ENCODE results near the gene PDGFRA.
"Not testable (repeated sequence)": the region's sequence is repeated elsewhere in the genome, so short reads cannot be mapped to it uniquely, and the experiment has no call there.

The PDGFRA gene

DNA sequence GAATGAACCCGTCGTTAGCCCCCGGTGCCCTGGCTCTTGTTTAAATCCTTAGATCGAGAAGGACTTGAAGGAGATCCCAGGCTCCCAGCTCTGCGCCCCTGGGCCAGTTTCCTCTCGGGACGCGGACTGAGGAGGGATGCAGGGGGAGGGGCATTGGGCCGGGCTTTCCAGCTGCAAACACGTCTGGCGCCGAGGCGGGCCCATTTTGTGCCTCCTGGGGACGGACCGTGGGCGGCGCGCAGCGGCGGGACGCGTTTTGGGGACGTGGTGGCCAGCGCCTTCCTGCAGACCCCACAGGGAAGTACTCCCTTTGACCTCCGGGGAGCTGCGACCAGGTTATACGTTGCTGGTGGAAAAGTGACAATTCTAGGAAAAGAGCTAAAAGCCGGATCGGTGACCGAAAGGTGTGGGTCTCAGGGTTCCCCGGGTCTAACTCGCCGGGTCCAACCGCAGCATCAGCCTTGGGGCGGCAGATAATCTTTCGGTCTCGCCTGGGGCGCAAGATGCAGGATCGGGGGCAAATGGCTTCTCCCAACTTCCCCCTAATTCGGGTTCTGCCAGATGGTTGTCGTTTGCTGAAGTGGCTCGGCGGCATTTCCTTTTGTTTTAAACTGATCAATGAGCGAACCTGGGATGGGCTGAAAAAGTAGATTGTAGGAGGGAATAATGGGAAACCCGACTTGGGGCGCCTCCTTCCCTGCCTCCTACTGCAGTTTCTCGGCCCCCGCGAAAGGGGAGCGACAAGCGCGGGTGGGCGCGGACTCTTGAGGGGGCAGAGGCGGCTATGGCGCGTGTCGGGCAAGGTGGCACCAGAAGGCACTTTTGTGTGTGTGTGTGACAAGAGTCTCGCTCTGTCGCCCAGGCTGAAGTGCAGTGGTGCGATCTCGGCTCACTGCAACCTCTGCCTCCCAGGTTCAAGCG is 2.9 kb downstream of the PDGFRA start:
- DNase-seq (ENCODE audit: low read depth) = no peak
- no peak overlapping the region for H3K4me3 ChIP-seq (ENCODE audit: low read depth, low read length)
- TF ChIP-seq, protein P1, sequence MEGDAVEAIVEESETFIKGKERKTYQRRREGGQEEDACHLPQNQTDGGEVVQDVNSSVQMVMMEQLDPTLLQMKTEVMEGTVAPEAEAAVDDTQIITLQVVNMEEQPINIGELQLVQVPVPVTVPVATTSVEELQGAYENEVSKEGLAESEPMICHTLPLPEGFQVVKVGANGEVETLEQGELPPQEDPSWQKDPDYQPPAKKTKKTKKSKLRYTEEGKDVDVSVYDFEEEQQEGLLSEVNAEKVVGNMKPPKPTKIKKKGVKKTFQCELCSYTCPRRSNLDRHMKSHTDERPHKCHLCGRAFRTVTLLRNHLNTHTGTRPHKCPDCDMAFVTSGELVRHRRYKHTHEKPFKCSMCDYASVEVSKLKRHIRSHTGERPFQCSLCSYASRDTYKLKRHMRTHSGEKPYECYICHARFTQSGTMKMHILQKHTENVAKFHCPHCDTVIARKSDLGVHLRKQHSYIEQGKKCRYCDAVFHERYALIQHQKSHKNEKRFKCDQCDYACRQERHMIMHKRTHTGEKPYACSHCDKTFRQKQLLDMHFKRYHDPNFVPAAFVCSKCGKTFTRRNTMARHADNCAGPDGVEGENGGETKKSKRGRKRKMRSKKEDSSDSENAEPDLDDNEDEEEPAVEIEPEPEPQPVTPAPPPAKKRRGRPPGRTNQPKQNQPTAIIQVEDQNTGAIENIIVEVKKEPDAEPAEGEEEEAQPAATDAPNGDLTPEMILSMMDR (IDR thresholded peaks at IDR 0.05; ENCODE audit: low read depth, low read length, missing control alignments) = no peak

DNA sequence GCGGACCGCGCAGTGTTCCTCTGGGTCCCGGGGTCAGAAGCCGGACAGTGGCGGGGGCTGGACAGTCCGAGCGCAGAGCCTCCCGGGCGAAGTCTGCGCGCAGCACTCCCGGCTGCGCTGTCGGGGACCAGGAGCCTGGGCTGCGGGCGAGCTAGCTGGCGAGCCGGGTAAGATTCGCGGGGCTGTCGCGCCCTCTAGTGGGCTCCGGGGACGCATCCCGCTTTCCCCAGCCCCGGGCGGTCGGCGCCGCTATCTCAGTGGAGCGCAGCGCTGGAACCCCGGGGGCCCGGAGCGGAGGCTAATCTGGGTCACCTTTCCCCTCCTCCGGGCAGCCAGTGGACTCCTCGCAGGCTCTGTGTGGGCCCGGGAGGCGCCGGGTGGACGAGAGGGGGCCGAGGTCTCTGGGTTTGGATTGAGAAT is 4.2 kb downstream of the PDGFRA start:
- peak; percentile 24 for DNase-seq (ENCODE audit: low read depth)
- TF ChIP-seq, protein P1 (IDR thresholded peaks at IDR 0.05; ENCODE audit: low read depth, low read length, missing control alignments) = peak; percentile 77
- peak overlapping the region; percentile 43 for H3K4me3 ChIP-seq (ENCODE audit: low read depth, low read length)

DNA sequence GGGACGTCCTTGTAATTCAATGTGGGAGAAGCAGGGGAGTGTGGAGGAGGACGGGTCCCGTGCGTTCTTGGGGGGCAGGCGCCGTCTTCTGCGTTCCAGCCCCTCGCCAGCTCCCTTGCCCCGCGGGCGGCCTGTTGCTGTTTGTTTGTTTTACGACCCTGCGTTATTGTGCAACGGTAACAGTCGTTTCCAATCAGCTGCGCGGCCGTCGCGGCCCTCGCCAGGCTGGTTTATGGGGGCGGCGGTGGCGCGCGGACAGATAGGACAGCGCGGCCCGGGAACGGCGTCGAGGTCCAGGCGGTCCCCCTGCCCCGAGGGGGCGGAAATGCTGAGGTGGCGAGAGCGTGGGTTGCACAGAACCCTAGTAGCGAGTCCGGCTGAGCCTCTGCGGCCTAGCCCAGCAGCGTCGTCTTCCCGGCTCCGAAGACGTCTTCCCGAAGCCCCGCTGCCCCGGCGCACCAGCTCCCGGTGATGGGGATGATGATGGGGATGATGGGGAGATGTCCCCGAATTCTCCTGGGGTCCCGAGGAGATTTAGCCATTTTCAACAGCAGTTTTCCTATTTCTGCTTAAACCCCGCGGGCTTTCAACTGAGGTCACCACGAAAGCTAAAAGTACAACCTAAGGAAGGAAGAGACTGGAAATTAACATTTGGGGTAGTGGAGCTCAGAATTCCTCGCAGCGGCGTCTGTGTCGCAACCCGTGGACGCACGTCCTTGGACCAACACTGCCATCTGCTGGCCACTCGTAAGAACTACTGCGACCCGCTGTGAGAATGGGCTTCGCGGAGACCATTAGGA is 4.8 kb downstream of the PDGFRA start:
- peak; percentile 36 for DNase-seq (ENCODE audit: low read depth)
- H3K4me3 ChIP-seq (ENCODE audit: low read depth, low read length) = peak overlapping the region; percentile 43
- TF ChIP-seq, protein P1 (IDR thresholded peaks at IDR 0.05; ENCODE audit: low read depth, low read length, missing control alignments) = peak; percentile 83

DNA sequence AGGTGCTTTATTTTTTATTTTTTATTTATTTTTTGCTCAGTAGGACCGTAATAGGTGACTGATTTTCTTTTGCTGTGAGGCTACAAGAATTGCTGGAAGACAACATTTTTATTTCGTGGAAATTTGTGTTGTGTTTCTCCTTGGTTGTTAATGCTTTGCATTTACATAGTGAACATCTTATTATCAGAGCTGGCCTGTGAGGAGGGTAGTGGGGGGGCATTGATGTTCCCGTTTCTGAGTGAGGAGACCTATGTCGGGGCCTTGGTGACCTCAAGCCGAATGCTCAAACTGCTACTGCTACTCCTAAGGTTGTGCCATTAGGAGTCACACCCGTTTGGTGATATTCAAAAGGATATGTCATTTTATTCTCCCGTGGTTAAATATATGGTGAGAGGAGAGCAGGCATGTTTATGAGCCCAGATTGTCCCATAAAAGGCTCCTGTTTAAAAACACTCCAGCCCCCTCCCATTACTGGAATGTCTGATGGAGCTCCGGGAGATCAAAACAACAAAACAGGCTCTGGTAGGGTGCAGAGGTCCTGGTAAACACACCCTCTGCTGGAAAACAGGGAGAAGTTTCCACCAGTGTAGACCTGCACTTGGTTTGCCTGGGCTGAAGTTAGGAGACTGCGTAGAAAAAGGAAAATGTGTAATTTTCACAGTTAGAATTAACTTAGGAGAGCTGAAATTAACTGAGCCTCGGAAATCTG is 5.6 kb downstream of the PDGFRA start:
- no peak for DNase-seq (ENCODE audit: low read depth)
- H3K4me3 ChIP-seq (ENCODE audit: low read depth, low read length) = no peak overlapping the region
- TF ChIP-seq, protein P1 (IDR thresholded peaks at IDR 0.05; ENCODE audit: low read depth, low read length, missing control alignments) = no peak

DNA sequence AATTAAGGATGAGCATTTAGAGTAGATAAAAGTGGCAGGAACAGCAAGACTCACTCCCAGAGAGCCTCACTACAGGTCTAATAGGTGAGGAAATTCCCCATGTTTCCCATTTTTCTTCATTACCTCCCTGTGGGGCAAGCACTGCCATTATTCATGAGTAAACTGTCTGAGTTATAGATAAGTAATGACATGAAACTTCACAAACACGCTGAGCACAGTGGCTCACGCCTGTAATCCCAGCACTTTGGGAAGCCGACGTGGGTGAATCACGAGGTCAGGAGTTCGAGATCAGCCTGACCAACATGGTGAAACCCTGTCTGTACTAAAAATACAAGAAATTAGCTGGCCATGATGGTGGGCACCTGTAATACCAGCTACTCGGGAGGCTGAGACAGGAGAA is 7.2 kb downstream of the PDGFRA start:
- H3K4me3 ChIP-seq (ENCODE audit: low read depth, low read length); DNase-seq (ENCODE audit: low read depth): not testable (repeated sequence)

DNA sequence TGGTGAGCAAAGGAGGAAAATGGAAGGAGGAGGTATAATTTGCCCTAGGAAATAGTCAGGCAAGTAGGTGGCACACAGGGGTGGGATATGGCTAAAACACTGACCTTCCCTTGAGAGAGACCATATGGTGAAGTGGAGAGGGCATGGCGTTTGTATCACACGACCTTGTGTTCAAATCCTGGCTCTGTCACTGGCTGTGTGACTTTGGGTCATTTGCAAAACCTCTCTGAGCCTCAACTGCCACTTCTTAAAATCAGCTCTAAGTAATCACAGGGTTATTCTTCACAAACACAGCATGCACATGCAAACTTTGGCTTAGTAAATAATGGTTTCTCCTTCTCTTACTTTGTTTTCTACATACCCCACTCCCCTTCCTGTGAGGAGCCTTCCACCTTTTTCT is 8.7 kb downstream of the PDGFRA start:
- no peak overlapping the region for H3K4me3 ChIP-seq (ENCODE audit: low read depth, low read length)
- TF ChIP-seq, protein P1 (IDR thresholded peaks at IDR 0.05; ENCODE audit: low read depth, low read length, missing control alignments) = no peak
- no peak for DNase-seq (ENCODE audit: low read depth)

DNA sequence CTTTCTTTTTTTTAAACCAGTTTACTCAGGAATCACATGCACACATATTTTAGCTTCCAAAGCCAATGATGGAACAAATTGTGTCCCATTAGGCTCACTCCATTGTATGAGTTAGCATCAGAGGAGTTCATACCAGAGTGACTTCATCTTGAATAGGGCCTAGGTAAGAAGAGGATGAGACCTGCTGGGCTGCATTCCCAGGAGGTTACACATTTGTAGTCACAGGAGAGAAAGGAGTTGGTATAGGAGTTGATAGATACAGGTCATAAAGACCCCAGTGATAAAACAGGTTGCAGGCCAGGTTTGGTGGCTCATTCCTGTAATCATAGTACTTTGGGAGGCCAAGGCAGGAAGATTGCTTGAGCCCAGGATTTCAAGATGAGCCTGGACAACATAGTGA is 9.3 kb downstream of the PDGFRA start:
- H3K4me3 ChIP-seq (ENCODE audit: low read depth, low read length) = no peak overlapping the region
- TF ChIP-seq, protein P1 (IDR thresholded peaks at IDR 0.05; ENCODE audit: low read depth, low read length, missing control alignments) = no peak
- no peak for DNase-seq (ENCODE audit: low read depth)

DNA sequence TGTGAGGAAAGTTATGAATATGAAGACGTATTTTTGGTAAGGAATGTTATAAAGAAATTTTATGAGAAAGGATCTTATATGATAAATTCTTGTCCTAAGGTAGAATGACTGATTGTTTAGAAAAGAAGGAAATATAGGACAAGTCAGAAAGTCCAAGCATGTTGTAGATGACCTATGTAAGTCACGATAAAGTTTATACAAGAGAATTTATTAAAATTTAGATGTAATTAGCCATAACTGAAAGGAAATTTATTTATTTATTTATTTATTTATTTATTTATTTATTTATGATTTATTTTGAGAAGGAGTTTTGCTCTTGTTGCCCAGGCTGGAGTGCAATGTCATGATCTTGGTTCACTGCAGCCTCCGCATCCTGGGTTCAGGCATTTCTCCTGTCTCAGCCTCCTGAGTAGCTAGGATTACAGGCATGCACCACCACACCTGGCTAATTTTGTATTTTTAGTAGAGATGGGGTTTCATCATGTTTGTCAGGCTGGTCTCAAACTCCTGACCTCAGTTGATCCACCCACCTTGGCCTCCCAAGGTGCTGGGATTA is 12.3 kb downstream of the PDGFRA start:
- not testable (repeated sequence) for DNase-seq (ENCODE audit: low read depth); H3K4me3 ChIP-seq (ENCODE audit: low read depth, low read length)

DNA sequence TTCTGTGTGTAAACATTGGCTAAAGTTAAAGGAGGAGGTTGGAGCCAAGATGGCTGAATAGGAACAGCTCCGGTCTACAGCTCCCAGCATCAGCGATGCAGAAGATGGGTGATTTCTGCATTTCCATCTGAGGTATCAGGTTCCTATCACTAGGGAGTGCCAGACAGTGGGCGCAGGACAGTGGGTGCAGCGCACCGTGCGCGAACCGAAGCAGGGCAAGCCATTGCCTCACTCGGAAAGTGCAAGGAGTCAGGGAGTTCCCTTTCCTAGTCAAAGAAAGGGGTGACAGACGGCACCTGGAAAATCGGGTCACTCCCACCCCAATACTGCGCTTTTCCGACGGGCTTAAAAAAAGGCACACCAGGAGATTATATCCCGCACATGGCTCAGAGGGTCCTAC is 14.4 kb downstream of the PDGFRA start:
- H3K4me3 ChIP-seq (ENCODE audit: low read depth, low read length); DNase-seq (ENCODE audit: low read depth): not testable (repeated sequence)

DNA sequence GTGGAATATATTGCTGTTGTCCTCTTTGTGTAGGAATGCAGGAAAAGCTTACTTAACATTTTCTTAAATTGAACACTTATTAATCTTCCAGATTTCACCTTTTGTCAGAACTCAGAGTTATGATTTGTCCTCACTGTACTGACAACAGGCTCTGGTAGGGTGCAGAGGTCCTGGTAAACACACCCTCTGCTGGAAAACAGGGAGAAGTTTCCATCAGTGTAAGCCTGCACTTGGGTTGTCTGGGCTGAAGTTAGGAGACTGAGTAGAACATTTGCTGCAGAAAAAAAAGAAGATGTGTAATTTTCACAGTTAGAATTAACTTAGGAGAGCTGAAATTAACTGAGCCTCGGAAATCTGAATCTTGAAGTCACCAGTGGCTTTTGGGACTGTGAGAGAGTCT is 23.2 kb downstream of the PDGFRA start:
- H3K4me3 ChIP-seq (ENCODE audit: low read depth, low read length); DNase-seq (ENCODE audit: low read depth): not testable (repeated sequence)

Measured in GM12864 (cell line).